Smooth muscle cell (in vitro differentiated cells): Measurements from ENCODE around the gene KCNQ1. TPM values are rescaled to one million over a fixed set of nuclear protein-coding genes. Genes with fewer than 3 reads are reported as not detected.

Source experiments
- DNase-seq: peaks from one replicate; lab custom pipeline; 2025; ENCODE audit not compliant: unreplicated experiment; lab: John Stamatoyannopoulos, UW
- H2AFZ ChIP-seq: fragments of 200-600 bp; sonication (generic); 2 replicates; pipeline ENCODE4 v1.6.0; 2016; ENCODE audit warnings: antibody characterized with exemption, low read depth, mild to moderate bottlenecking
- H3F3A ChIP-seq: fragments of 200-600 bp; sonication (generic); 2 replicates; pipeline ENCODE4 v1.6.0; 2017; ENCODE audit warnings: antibody characterized with exemption, low read depth
- H3K27ac ChIP-seq: fragments of 200-600 bp; sonication (generic); 2 replicates; pipeline ENCODE4 v1.5.1; 2016; ENCODE audit warnings: low read depth, mild to moderate bottlenecking
- H3K27me3 ChIP-seq: fragments of 200-600 bp; sonication (generic); 2 replicates; pipeline ENCODE4 v1.6.1; 2016; ENCODE audit warnings: low read depth, mild to moderate bottlenecking
- H3K36me3 ChIP-seq: fragments of 200-600 bp; sonication (generic); 2 replicates; pipeline ENCODE4 v1.5.1; 2016; ENCODE audit warnings: low read depth
- H3K4me1 ChIP-seq: fragments of 200-600 bp; sonication (generic); 2 replicates; pipeline ENCODE4 v1.5.1; 2016; ENCODE audit warnings: low read depth
- H3K4me2 ChIP-seq: fragments of 200-600 bp; sonication (generic); 2 replicates; pipeline ENCODE4 v1.6.0; 2016; ENCODE audit warnings: mild to moderate bottlenecking
- H3K4me3 ChIP-seq: fragments of 200-600 bp; sonication (generic); 2 replicates; pipeline ENCODE4 v1.5.1; 2016; ENCODE audit warnings: mild to moderate bottlenecking
- H3K79me2 ChIP-seq: fragments of 200-600 bp; sonication (generic); 2 replicates; pipeline ENCODE4 v1.6.0; 2016; ENCODE audit warnings: low read depth, mild to moderate bottlenecking
- H3K9ac ChIP-seq: fragments of 200-600 bp; sonication (generic); 2 replicates; pipeline ENCODE4 v1.6.0; 2016; ENCODE audit warnings: low read depth
- H3K9me3 ChIP-seq: fragments of 200-600 bp; sonication (generic); replicated peaks from 2 replicates; pipeline ENCODE4 v1.5.1; 2016; ENCODE audit warnings: low read depth
- H4K20me1 ChIP-seq: fragments of 200-600 bp; sonication (generic); 2 replicates; pipeline ENCODE4 v1.6.0; 2016; ENCODE audit warnings: low read depth
- CTCF ChIP-seq: fragments of 200-600 bp; sonication (generic); IDR thresholded peaks from 2 replicates; pipeline ENCODE4 v1.5.1; 2017; ENCODE audit warnings: borderline replicate concordance, mild to moderate bottlenecking, antibody characterized with exemption; ENCODE audit not compliant: insufficient read depth, poor library complexity, severe bottlenecking
- WGBS: methylation state at CpG from one replicate; pipeline ENCODE4 v1.1.7; 2016; ENCODE audit warnings: low lambda C conversion rate; 5-methylcytosine and 5-hydroxymethylcytosine counted together
- polyA plus RNA-seq: library from polyadenylated mRNA; unstranded; fragments of >200 nt; fragmentation: Nextera tagmentation; extraction: Ambion mirVana; gene quantifications from 2 replicates; pipeline ENCODE4 v1.2.1, GENCODE V29; 2016
- total RNA-seq: library from RNA; depleted of rRNA; stranded (reverse); fragments of >200 nt; gene quantifications from 2 replicates; pipeline ENCODE4 v1.2.3, GENCODE V29; 2014

KCNQ1 gene
- total RNA-seq (0.45 and 2.3 TPM in 2 replicates), polyA plus RNA-seq (1.3 and 2.8 TPM in 2 replicates)

GRCh38 chr11:2444821-2445745, at the start of gene KCNQ1:
Gene KCNQ1 (plus strand): TSS chr11:2445008. CDS start chr11:2445099, 91 bp downstream.
- Histone ChIP-seq H3F3A (no peaks in the 10 kb centered on the region), H3K9me3 (no peaks in the 10 kb centered on the region), H3K9ac (no peak within 1 kb of the TSS), H3K4me2 (peak within 1 kb of the TSS; percentile 36), H3K79me2 (no peaks in the 10 kb centered on the region), H3K4me3 (peak within 1 kb of the TSS; percentile 23), H3K36me3 (no peaks in the 10 kb centered on the region), H2AFZ (no peak within 1 kb of the TSS), H3K27ac (no peak within 1 kb of the TSS), H3K4me1 (no peaks in the 10 kb centered on the region), H3K27me3 (peaks cover 79% of the 10 kb centered on the region), H4K20me1 (no peaks in the 10 kb centered on the region)
- TF ChIP-seq CTCF: no peak
- DNase-seq: no peak
- 10% methylated on average over 37 of the region's 116 CpGs for WGBS

GRCh38 chr11:2395211-2395730, 49.5 kb upstream of the KCNQ1 start:
- no peaks in the 10 kb centered on the region for H3K9me3 ChIP-seq
- H3K4me2 ChIP-seq: no peak overlapping the region
- 97% methylated on average over 25 of the region's 26 CpGs for WGBS
- no peak overlapping the region for H2AFZ ChIP-seq
- TF ChIP-seq CTCF: no peak
- H3K9ac ChIP-seq: no peak overlapping the region
- H3K36me3 ChIP-seq: no peaks in the 10 kb centered on the region
- no peaks in the 10 kb centered on the region for H3K27me3 ChIP-seq
- no peak overlapping the region for H3K4me3 ChIP-seq
- no peak overlapping the region for H3K27ac ChIP-seq
- peaks cover 17% of the 10 kb centered on the region for H3F3A ChIP-seq
- no peak for DNase-seq
- H3K79me2 ChIP-seq: peaks cover 12% of the 10 kb centered on the region
- H3K4me1 ChIP-seq: peaks cover 7% of the 10 kb centered on the region
- peaks cover 45% of the 10 kb centered on the region for H4K20me1 ChIP-seq

GRCh38 chr11:2395856-2396255, 49.0 kb upstream of the KCNQ1 start:
- Histone ChIP-seq H3K4me1 (peaks cover 7% of the 10 kb centered on the region), H3K79me2 (peaks cover 10% of the 10 kb centered on the region), H4K20me1 (peaks cover 39% of the 10 kb centered on the region), H3K9ac (no peak overlapping the region), H3K9me3 (no peaks in the 10 kb centered on the region), H3K27ac (no peak overlapping the region), H3K36me3 (no peaks in the 10 kb centered on the region), H3K27me3 (no peaks in the 10 kb centered on the region), H3F3A (peaks cover 17% of the 10 kb centered on the region), H3K4me2 (no peak overlapping the region), H2AFZ (no peak overlapping the region), H3K4me3 (no peak overlapping the region)
- no peak for TF ChIP-seq CTCF
- WGBS: over 99% methylated on average over 17 of the region's 17 CpGs
- DNase-seq: no peak
